Measurements from ENCODE around the gene GSTA5.
"Not testable (repeated sequence)": the region's sequence is repeated elsewhere in the genome, so short reads cannot be mapped to it uniquely, and the experiment has no call there.

- TF ChIP-seq, protein P1, sequence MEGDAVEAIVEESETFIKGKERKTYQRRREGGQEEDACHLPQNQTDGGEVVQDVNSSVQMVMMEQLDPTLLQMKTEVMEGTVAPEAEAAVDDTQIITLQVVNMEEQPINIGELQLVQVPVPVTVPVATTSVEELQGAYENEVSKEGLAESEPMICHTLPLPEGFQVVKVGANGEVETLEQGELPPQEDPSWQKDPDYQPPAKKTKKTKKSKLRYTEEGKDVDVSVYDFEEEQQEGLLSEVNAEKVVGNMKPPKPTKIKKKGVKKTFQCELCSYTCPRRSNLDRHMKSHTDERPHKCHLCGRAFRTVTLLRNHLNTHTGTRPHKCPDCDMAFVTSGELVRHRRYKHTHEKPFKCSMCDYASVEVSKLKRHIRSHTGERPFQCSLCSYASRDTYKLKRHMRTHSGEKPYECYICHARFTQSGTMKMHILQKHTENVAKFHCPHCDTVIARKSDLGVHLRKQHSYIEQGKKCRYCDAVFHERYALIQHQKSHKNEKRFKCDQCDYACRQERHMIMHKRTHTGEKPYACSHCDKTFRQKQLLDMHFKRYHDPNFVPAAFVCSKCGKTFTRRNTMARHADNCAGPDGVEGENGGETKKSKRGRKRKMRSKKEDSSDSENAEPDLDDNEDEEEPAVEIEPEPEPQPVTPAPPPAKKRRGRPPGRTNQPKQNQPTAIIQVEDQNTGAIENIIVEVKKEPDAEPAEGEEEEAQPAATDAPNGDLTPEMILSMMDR (IDR thresholded peaks at IDR 0.05), result not testable (repeated sequence)
- not testable (repeated sequence) for TF ChIP-seq POLR2A (IDR thresholded peaks at IDR 0.05; ENCODE audit: low read depth); EP300 (IDR thresholded peaks at IDR 0.05); POLR2AphosphoS5 (IDR thresholded peaks at IDR 0.05)
These were observed 28.3 kb upstream of the GSTA5 start for GRCh38 chr6:52868899-52869298.
